ENCODE data around the gene RIN2.

DNA sequence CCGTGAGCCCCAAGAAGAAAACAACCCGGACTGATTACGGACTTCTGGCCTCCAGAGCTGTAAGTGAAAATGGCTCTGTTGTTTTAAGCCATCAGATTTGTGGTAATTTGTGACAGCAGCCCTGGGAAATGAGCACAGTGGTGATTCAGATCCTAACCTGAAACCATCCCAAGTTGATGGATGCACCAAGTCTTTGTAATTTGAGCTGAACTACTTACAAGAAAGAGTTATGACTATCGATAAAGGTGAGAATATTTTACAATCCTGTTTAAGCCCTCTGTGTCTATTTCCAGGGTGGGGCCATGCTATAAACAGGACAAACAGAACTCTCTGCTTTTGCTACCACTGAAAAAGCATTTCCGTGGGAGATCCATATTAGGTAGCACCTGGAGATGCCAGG is 19.1 kb upstream of the RIN2 start:
- TF ChIP-seq CTCF (IDR thresholded peaks at IDR 0.05; ENCODE audit: low read depth, low read length) (no peak), EZH2phosphoT487 (IDR thresholded peaks at IDR 0.05; ENCODE audit: low read depth) (no peak)

Data from OCI-LY3 (cell line).